Subcutaneous abdominal adipose tissue (tissue), 5 donors: ENCODE data around the gene TCF12.

Experiments used
- H3K27ac ChIP-seq: one replicate; pipeline ENCODE4 v1.7.0; 2013; ENCODE audit warnings: low read depth, mild to moderate bottlenecking, inconsistent platforms, low read length, moderate library complexity
- H3K27me3 ChIP-seq, 5 donors: one replicate each; pipeline ENCODE4 v1.7.0; 2013; ENCODE audit warnings: low read length in 5 of 5, inconsistent platforms in 1 of 5; ENCODE audit not compliant: control insufficient read depth in 5 of 5, insufficient read depth in 4 of 5
- H3K36me3 ChIP-seq, 5 donors: one replicate each; pipeline ENCODE4 v1.7.0; 2013; ENCODE audit warnings: low read length in 5 of 5; ENCODE audit not compliant: control insufficient read depth in 5 of 5, insufficient read depth in 5 of 5
- H3K4me1 ChIP-seq, 5 donors: one replicate each; pipeline ENCODE4 v1.7.0; 2013; ENCODE audit warnings: low read length in 5 of 5, mild to moderate bottlenecking in 3 of 5, moderate library complexity in 1 of 5; ENCODE audit not compliant: control insufficient read depth in 5 of 5, insufficient read depth in 5 of 5
- H3K4me3 ChIP-seq, 5 donors: one replicate each; pipeline ENCODE4 v1.7.0; 2013; ENCODE audit warnings: low read length in 5 of 5, low read depth in 1 of 5
- H3K9ac ChIP-seq, 5 donors: one replicate each; pipeline ENCODE4 v1.7.0; 2013; ENCODE audit warnings: low read length in 5 of 5, mild to moderate bottlenecking in 4 of 5, moderate library complexity in 3 of 5
- H3K9me3 ChIP-seq, 5 donors: one replicate each; pipeline ENCODE4 v1.7.0; 2013; ENCODE audit warnings: low read length in 5 of 5; ENCODE audit not compliant: control insufficient read depth in 5 of 5
- donor health status: healthy.
- donor health status: healthy.
- donor health status: healthy.
- donor health status: healthy.
- donor health status: healthy.

TCF12 gene

DNA sequence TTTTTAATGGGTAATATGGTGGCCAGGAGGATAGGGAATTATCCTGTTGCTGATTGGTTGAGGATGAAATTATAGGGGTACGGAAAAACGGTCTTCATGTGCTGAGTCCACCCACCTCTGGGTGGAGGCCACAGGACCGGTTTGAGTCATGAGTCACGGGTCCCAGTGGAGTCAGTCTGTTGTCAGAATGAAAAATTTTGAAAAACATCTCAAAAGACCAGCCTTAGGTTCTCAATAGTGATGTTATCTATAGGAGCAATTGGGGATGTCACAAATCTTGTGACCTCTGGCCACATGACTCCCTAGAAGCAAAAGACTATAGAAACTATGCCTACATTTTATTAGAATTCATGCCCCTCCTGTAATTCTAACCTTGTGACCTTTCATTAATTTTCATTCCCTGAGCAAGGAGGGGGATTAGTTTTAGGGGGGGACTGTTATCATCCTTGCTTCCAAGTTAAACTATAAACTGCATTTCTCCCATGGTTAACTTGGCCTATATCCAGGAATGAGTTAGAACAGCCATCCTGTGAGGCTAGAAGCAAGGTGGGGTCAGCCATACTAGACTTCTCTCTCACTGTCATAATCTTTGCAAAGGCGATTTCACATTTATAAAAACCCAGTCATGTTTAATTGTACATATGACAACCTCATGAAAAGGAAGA, 101.2 kb downstream of the TCF12 start:
- H3K27me3 ChIP-seq, result no peaks in the 10 kb centered on the region
- peaks cover 0 to 15% (median 9%) of the 10 kb centered on the region in 5 donors for H3K4me1 ChIP-seq
- peak overlapping the region; percentile 60 for H3K27ac ChIP-seq
- H3K36me3 ChIP-seq, result no peaks in the 10 kb centered on the region
- H3K9ac ChIP-seq, result no peak overlapping the region
- H3K9me3 ChIP-seq, result no peaks in the 10 kb centered on the region
- no peak overlapping the region for H3K4me3 ChIP-seq

DNA sequence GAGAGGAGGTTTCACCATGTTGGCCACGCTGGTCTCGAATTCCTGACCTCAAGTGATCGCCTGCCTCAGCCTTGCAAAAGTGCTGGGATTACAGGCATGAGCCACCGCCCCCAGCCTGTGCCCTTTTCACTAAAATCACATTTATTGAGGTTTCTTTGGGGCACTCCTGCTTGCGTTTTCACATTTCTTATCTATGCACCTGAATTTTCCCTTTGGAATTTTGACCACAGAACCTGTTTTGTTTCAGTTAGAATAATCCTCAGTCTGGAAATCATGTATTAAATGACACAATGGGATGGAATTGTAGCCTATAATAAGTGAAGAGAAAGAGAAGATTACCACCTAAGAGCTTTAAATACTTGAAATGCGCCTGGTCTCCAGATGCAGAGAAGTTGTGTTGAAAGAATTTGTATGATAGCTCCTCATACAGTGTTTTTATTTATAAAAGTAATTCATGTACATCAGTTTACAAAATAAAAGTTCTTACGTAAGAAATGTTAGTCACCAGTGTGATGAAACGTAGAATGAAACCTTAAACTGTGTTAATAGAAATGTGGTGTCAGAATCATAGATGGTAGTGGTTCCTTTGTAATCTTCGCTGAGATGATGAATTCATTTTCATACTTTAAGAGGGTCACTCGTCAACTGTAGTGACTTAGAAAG, 107.0 kb downstream of the TCF12 start:
- no peaks in the 10 kb centered on the region for H3K9me3 ChIP-seq

DNA sequence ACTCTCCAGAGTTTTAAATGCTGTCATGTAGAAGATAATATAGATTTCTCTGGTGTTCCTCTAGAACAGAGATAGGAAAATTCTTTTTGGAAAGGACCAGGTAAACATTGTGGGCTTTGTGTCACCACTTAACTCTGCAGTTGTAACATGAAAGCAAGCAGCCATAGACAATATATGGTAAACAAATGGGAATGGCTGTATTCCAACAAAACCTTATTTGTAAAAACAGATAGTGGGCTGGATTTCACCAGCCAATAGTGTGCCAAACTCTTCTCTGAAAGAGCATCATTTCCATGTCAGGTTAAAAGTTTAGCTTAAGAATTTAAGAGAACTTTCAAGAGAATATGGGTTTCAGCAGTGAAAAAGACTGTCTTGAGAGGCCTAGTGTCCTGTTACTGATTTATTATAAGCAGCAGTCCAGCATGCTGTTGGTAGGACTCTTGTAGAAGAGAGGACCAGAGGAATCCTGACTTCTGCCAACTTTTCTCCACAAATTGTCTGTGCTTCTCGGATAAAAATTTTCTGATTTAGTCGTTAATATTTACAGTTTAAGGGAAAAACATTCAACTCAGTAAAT, 107.7 kb downstream of the TCF12 start:
- no peak overlapping the region for H3K27ac ChIP-seq

More for the DNA sequence above, 107.0 kb downstream of the TCF12 start:
- H3K27ac ChIP-seq, result no peak overlapping the region
- H3K27me3 ChIP-seq, result no peaks in the 10 kb centered on the region
- no peaks in the 10 kb centered on the region for H3K36me3 ChIP-seq
- no peak overlapping the region for H3K4me3 ChIP-seq
- H3K4me1 ChIP-seq, result peaks cover 0 to 6% (median 0%) of the 10 kb centered on the region in 5 donors
- H3K9ac ChIP-seq, result no peak overlapping the region

DNA sequence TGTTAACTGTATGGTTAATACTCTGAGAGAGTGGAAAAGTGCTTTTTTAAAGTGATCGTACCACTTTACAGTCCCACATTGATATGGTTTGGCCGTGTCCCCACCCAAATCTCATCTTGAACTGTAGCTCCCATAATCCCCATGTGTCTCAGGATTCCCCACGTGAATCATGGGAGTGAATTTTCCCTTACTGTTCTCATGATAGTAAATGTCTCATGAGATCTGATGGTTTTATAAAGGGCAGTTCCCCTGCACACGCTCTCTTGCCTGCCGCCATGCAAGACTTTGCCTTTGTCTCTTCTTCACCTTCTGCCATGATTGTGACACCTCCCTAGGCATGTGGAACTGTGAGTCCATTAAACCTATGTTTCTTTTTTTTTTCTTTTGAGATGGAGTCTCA, 109.2 kb downstream of the TCF12 start:
- Histone ChIP-seq H3K4me1 (peaks cover 0 to 18% (median 15%) of the 10 kb centered on the region in 5 donors), H3K27ac (no peak overlapping the region), H3K9me3 (no peaks in the 10 kb centered on the region)

More for the DNA sequence above, 107.7 kb downstream of the TCF12 start:
- Histone ChIP-seq H3K4me3 (no peak overlapping the region), H3K9ac (no peak overlapping the region), H3K9me3 (no peaks in the 10 kb centered on the region), H3K4me1 (peaks cover 0 to 8% (median 5%) of the 10 kb centered on the region in 5 donors), H3K27me3 (no peaks in the 10 kb centered on the region), H3K36me3 (no peaks in the 10 kb centered on the region)

DNA sequence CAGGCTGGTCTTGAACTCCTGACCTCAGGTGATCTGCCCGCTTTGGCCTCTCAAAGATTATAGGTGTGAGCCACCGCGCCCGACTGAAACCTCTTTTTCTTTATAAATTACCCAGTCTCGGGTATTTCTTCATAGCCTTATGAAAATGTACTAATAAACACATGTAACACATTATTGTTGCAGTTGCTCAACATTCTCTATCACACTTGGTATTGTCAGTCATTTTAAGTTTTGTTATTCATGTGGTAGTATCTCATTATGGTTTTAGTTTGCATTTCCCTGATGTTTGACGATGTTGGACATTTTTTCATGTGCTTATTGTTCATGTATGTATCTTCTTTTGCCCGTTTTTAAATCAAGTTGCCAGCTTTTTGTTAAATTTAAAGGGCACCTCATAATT, 109.7 kb downstream of the TCF12 start:
- H3K27ac ChIP-seq, result no peak overlapping the region
- H3K4me1 ChIP-seq, result peaks cover 0 to 22% (median 15%) of the 10 kb centered on the region in 5 donors
- no peaks in the 10 kb centered on the region for H3K9me3 ChIP-seq
- no peaks in the 10 kb centered on the region for H3K27me3 ChIP-seq
- H3K4me3 ChIP-seq, result no peak overlapping the region
- H3K9ac ChIP-seq, result no peak overlapping the region
- H3K36me3 ChIP-seq, result no peaks in the 10 kb centered on the region

More for the DNA sequence above, 109.2 kb downstream of the TCF12 start:
- Histone ChIP-seq H3K36me3 (no peaks in the 10 kb centered on the region), H3K9ac (no peak overlapping the region), H3K27me3 (no peaks in the 10 kb centered on the region), H3K4me3 (no peak overlapping the region)

DNA sequence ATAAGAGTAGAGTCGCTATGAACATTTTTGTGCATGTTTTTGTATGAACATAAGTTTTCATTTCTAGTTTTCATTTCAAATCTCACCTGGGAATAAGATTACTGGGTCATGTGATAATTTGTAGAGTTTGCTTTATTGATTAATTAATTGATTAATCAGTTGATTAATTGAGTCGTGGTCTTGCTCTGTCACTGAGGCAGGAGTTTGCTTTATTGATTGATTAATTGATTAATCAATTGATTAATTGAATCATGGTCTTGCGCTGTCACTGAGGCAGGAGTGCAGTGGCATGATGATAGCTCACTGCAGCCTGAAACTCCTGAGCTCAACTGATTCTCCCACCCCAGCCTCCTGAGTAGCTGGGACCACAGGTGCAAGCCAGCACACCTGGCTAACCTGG, 111.6 kb downstream of the TCF12 start:
- no peaks in the 10 kb centered on the region for H3K36me3 ChIP-seq
- H3K27me3 ChIP-seq, result no peaks in the 10 kb centered on the region
- H3K4me3 ChIP-seq, result no peak overlapping the region
- peaks cover 0 to 22% (median 15%) of the 10 kb centered on the region in 5 donors for H3K4me1 ChIP-seq
- H3K9ac ChIP-seq, result no peak overlapping the region
- H3K9me3 ChIP-seq, result no peaks in the 10 kb centered on the region
- no peak overlapping the region for H3K27ac ChIP-seq

DNA sequence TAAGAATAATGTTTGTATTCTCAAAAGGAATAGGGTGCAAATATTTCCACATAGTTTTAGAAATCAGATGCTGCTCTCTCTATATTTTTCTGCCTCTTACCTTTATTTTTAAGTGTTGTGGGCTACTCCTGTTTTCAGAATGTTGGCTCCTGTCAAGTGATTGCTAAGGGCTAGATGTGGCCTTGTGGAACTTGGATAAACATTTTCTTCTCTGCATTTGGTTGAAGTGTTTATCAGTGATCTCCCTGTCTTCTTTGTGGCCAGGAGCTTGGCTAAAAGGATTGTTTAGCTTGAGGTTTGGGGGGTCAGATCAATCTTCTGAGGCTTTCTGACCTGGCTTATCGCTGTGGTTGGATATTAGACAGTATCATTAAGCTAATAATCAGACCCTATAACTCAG, 112.6 kb downstream of the TCF12 start:
- Histone ChIP-seq H3K4me3 (no peak overlapping the region), H3K4me1 (peaks cover 0 to 22% (median 15%) of the 10 kb centered on the region in 5 donors), H3K9me3 (no peaks in the 10 kb centered on the region), H3K9ac (peak overlapping the region in 1 of 5 donors; percentile 30), H3K27ac (no peak overlapping the region), H3K36me3 (no peaks in the 10 kb centered on the region), H3K27me3 (no peaks in the 10 kb centered on the region)

DNA sequence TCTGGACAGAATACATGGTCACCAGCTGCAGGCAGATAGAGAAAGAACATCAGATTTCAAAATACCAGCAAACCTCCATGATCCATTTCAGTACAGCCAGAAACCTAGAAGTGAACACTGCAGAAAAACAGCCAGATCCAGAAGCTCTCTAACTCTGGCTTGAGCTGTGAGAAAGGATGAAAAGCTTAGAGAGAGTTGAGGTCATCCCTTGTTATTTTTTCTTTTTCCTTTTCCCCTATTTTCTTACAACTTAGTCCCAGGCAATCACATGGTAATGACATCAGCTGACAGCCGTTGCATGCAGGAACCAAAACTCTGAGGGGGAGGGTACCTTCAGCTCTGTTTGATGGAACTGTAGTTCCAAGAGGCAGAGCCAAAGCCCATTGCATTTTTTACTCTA, 113.2 kb downstream of the TCF12 start:
- Histone ChIP-seq H3K4me3 (peak overlapping the region in 2 of 5 donors; percentile 18 to 37), H3K9me3 (no peaks in the 10 kb centered on the region), H3K4me1 (peaks cover 0 to 22% (median 15%) of the 10 kb centered on the region in 5 donors), H3K9ac (peak overlapping the region in 2 of 5 donors; percentile 12 to 30), H3K36me3 (no peaks in the 10 kb centered on the region), H3K27ac (peak overlapping the region; percentile 15), H3K27me3 (no peaks in the 10 kb centered on the region)

DNA sequence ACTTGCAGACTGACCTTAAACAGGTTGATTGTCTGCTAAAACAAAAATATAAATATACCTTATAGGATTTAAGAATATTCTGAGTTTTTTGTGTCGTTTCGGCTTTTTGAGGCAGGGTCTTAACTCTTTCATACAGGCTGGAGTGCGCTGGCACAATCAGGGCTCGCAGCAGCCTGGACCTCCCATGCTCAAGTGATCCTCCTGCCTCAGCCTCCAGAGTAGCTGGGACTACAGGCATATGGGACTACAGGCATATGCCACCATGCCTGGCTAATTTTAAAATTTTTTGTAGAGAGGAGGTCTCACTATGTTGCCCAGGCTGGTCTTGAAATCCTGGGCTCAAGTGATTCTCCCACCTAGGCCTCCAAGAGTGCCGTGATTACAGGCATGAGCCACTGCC, 113.9 kb downstream of the TCF12 start:
- no peak overlapping the region for H3K4me3 ChIP-seq
- no peak overlapping the region for H3K9ac ChIP-seq
- H3K4me1 ChIP-seq, result peaks cover 0 to 22% (median 15%) of the 10 kb centered on the region in 5 donors
- no peaks in the 10 kb centered on the region for H3K36me3 ChIP-seq
- H3K27me3 ChIP-seq, result no peaks in the 10 kb centered on the region
- no peak overlapping the region for H3K27ac ChIP-seq
- H3K9me3 ChIP-seq, result no peaks in the 10 kb centered on the region
